ENCODE results near the gene CNOT11.
"Not testable (repeated sequence)": the region's sequence is repeated elsewhere in the genome, so short reads cannot be mapped to it uniquely, and the experiment has no call there.

CNOT11 gene

GRCh38 chr2:101311696-101312017 is 59.0 kb downstream of the CNOT11 start:
- no peak for DNase-seq

GRCh38 chr2:101316568-101316967 is 63.9 kb downstream of the CNOT11 start:
- not testable (repeated sequence) for DNase-seq
